ENCODE results near the gene ZRANB1. TPM values are rescaled to one million over a fixed set of nuclear protein-coding genes. Genes with fewer than 3 reads are reported as not detected.

The ZRANB1 gene
- polyA plus RNA-seq, 1 of the 3 experiments (the other 2 are of a cell fraction): 6.2 TPM

DNA sequence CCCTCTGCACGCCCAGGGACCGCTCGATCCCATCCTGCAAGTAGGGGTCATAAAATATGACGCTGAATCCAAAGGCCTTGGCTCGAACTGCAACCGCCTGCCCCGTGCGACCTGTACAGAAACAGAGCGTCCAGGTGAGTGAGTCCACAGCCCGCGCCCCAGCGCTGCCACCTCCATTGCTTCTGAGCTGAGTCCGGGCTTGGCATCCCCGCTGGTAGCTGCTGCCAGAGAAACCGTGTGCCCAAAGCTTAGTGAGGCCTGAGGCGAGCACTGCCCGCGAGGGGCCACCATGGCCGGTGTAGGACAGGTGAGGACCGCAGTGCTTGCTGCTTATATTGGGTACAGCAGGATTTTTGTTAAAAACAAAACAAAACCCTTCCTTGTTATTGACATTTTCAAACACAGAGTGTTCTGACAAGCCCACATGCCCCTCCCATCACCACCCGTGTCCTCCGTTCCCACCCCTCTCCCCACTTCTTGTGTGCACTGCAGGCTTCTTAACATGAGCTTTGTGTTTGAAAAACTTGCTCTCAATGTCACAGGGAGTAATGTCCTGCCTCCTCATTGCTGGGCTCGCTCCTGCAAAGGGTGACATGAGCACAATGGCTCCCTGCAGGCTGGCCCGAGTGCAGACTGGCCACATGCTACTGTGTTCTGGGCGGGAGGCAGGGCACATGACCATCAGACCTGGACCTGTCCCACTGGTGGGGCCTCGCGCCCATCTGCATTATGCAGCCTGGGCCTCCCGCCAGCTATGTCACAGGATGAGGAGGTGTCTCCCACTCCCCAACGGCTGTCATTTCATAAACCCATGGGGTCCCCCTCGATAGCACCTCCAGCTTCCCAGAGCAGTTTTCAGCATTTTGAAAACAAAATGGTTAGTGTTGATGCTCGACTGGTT lies 52.9 kb downstream of the ZRANB1 start:
- no peak overlapping the region; a peak in 1 of 4 replicates for H3K27ac ChIP-seq (ENCODE audit: low read depth in 2 of 2, low read length in 1 of 2)
- no peaks in the 10 kb centered on the region for H3K9me3 ChIP-seq
- no peak overlapping the region for H3K4me3 ChIP-seq (ENCODE audit: low read depth in 2 of 2, low read length in 1 of 2)
- H3K36me3 ChIP-seq (replicated peaks in 1 of 2; ENCODE audit: control insufficient read depth in 1 of 2, insufficient read depth in 2 of 2, low read length in 1 of 2): peaks cover 42 to 88% of the 10 kb centered on the region in 2 experiments
- H4K20me1 ChIP-seq (ENCODE audit: insufficient read depth): peaks cover 8% of the 10 kb centered on the region; the same call in 1 of the 2 replicates
- H3F3A ChIP-seq (replicated peaks; ENCODE audit: insufficient read depth): peaks cover 23% of the 10 kb centered on the region
- 88% methylated on average over 16 of the region's 31 CpGs for WGBS (ENCODE audit: low lambda C conversion rate)
- H3K9me2 ChIP-seq: no peaks in the 10 kb centered on the region
- ChIA-PET CTCF (interaction anchor here (0.6 to 7.4 kb wide), 5 partner anchors 16 to 67 kb away, joined by 3 to 88 read pairs (median 5); no protein-coding TSS in a partner anchor), POLR2A (no interaction called here)
- H2AFZ ChIP-seq (ENCODE audit: low read depth): no peak overlapping the region
- TF ChIP-seq, protein P1, sequence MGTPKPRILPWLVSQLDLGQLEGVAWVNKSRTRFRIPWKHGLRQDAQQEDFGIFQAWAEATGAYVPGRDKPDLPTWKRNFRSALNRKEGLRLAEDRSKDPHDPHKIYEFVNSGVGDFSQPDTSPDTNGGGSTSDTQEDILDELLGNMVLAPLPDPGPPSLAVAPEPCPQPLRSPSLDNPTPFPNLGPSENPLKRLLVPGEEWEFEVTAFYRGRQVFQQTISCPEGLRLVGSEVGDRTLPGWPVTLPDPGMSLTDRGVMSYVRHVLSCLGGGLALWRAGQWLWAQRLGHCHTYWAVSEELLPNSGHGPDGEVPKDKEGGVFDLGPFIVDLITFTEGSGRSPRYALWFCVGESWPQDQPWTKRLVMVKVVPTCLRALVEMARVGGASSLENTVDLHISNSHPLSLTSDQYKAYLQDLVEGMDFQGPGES (IDR thresholded peaks at IDR 0.05; ENCODE audit: low read depth, low read length): no peak
- TF ChIP-seq YY1 (IDR thresholded peaks at IDR 0.05; ENCODE audit: low read depth) (no peak), USF2 (IDR thresholded peaks at IDR 0.05; ENCODE audit: borderline replicate concordance, low read depth, low read length) (no peak), FOXJ3 (CRISPR knock-in tag; IDR thresholded peaks at IDR 0.05) (no peak), ELF1 (IDR thresholded peaks at IDR 0.05) (no peak), MEF2A (IDR thresholded peaks at IDR 0.05; ENCODE audit: borderline replicate concordance, low read depth) (no peak), TEAD4 (IDR thresholded peaks at IDR 0.05; ENCODE audit: borderline replicate concordance, insufficient read depth) (no peak), FOSL2 (IDR thresholded peaks at IDR 0.05; ENCODE audit: borderline replicate concordance, low read depth) (no peak), MXI1 (IDR thresholded peaks at IDR 0.05; ENCODE audit: low read depth, low read length) (no peak)
- H3K4me1 ChIP-seq (ENCODE audit: control insufficient read depth in 1 of 2, insufficient read depth in 2 of 2, low read depth in 1 of 2, low read length in 1 of 2): peaks cover 0 to 18% of the 10 kb centered on the region in 2 experiments; a peak in 1 of 4 replicates
- peaks cover 17% of the 10 kb centered on the region; the same call in 1 of the 2 replicates for H3K79me2 ChIP-seq (ENCODE audit: insufficient read depth)
- H3K9ac ChIP-seq: no peak overlapping the region
- H3K4me2 ChIP-seq: no peak overlapping the region
- no peaks in the 10 kb centered on the region for H3K27me3 ChIP-seq (ENCODE audit: insufficient read depth)
- no peak for DNase-seq

DNA sequence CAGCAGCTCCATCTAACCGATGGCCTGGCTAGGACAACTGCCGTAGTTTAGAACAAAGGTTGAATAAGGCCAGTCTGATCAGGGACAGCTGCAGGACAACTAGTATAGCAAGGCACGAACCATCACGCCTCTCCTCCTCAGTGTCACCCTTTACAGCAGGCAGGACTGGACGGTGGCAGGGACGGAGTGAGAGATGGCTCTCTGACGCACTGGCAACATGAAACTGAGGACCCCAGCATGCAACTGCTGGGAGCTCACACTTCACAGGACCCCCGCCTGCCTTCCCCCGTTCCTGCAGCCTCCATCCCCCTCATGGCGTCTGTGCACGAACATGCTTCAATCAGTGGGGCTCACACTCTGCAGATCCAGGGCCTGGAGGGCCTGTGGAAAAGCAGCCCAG lies 53.7 kb downstream of the ZRANB1 start:
- Histone ChIP-seq H3K9me2 (no peaks in the 10 kb centered on the region), H3K27me3 (ENCODE audit: insufficient read depth) (no peaks in the 10 kb centered on the region), H3K79me2 (ENCODE audit: insufficient read depth) (peaks cover 14% of the 10 kb centered on the region; the same call in 1 of the 2 replicates), H3K27ac (ENCODE audit: low read depth in 2 of 2, low read length in 1 of 2) (no peak overlapping the region; a peak in 1 of 4 replicates), H3K4me1 (ENCODE audit: control insufficient read depth in 1 of 2, insufficient read depth in 2 of 2, low read depth in 1 of 2, low read length in 1 of 2) (peaks cover 0 to 26% of the 10 kb centered on the region in 2 experiments; a peak in 1 of 4 replicates), H3K9ac (no peak overlapping the region), H3K9me3 (no peaks in the 10 kb centered on the region), H3K36me3 (replicated peaks in 1 of 2; ENCODE audit: control insufficient read depth in 1 of 2, insufficient read depth in 2 of 2, low read length in 1 of 2) (peaks cover 35 to 92% of the 10 kb centered on the region in 2 experiments), H4K20me1 (ENCODE audit: insufficient read depth) (peaks cover 8% of the 10 kb centered on the region; the same call in 1 of the 2 replicates), H2AFZ (ENCODE audit: low read depth) (no peak overlapping the region), H3K4me2 (no peak overlapping the region), H3F3A (replicated peaks; ENCODE audit: insufficient read depth) (peaks cover 18% of the 10 kb centered on the region), H3K4me3 (ENCODE audit: low read depth in 2 of 2, low read length in 1 of 2) (no peak overlapping the region)
- 97% methylated on average over 5 of the region's 11 CpGs for WGBS (ENCODE audit: low lambda C conversion rate)
- CTCF ChIA-PET: interaction anchor here (0.6 to 7.4 kb wide), 4 partner anchors 15 to 66 kb away, joined by 3 to 88 read pairs (median 6); no protein-coding TSS in a partner anchor
- no peak for DNase-seq
- POLR2A ChIA-PET: no interaction called here
- TF ChIP-seq FOXJ3 (CRISPR knock-in tag; IDR thresholded peaks at IDR 0.05) (no peak), USF2 (IDR thresholded peaks at IDR 0.05; ENCODE audit: borderline replicate concordance, low read depth, low read length) (no peak), GABPA (IDR thresholded peaks at IDR 0.05; ENCODE audit: low read depth) (no peak), EP300 (IDR thresholded peaks at IDR 0.05; ENCODE audit: borderline replicate concordance in 1 of 2, low read depth in 1 of 2, low read length in 1 of 2) (no peak), YY1 (IDR thresholded peaks at IDR 0.05; ENCODE audit: low read depth) (no peak), CTCF (IDR thresholded peaks at IDR 0.05) (no peak), TAF1 (IDR thresholded peaks at IDR 0.05; ENCODE audit: borderline replicate concordance, low read depth, low read length) (no peak), GATA2 (CRISPR knock-in tag; IDR thresholded peaks at IDR 0.05) (no peak), RXRA (IDR thresholded peaks at IDR 0.05; ENCODE audit: borderline replicate concordance, low read depth) (no peak), USF1 (IDR thresholded peaks at IDR 0.05; ENCODE audit: borderline replicate concordance, low read depth) (no peak), MAX (IDR thresholded peaks at IDR 0.05; ENCODE audit: low read depth) (no peak), FOSL2 (IDR thresholded peaks at IDR 0.05; ENCODE audit: borderline replicate concordance, low read depth) (no peak), NRF1 (IDR thresholded peaks at IDR 0.05; ENCODE audit: low read depth, low read length) (no peak), CHD2 (IDR thresholded peaks at IDR 0.05; ENCODE audit: low read length, partially characterized antibody) (no peak)

All from SK-N-SH (cell line).